K562 (cell line): ENCODE data around the gene TXNRD1. TPM values are rescaled to one million over a fixed set of nuclear protein-coding genes. Genes with fewer than 3 reads are reported as not detected.

Source experiments
- ADNP ChIP-seq: fragments of 200-800 bp; sonication (Bioruptor generic); IDR thresholded peaks from 2 replicates; pipeline ENCODE4 v1.6.1; 2016; ENCODE audit warnings: missing genetic modification characterization, missing compliant biosample characterization
- ARID2 ChIP-seq: fragments of 450-650 bp; IDR thresholded peaks from 2 replicates; pipeline ENCODE4 v1.6.1; 2017; ENCODE audit warnings: antibody characterized with exemption, mild to moderate bottlenecking
- BHLHE40 ChIP-seq: IDR thresholded peaks from 2 replicates; pipeline ENCODE4 v1.6.1; 2011; ENCODE audit warnings: low read length, improper control_type of control experiment
- DPF2 ChIP-seq: fragments of 450-650 bp; IDR thresholded peaks from 2 replicates; pipeline ENCODE4 v1.6.1; 2016
- EP300 ChIP-seq: IDR thresholded peaks from 2 replicates; pipeline ENCODE4 v1.6.1; 2012; ENCODE audit warnings: low read length, improper control_type of control experiment
- FOSL1 ChIP-seq: fragments of 200-800 bp; sonication (Bioruptor generic); conservative IDR thresholded peaks from 2 replicates; pipeline ENCODE4 v1.6.1; 2016; ENCODE audit warnings: missing genetic modification characterization, missing compliant biosample characterization
- FOXP4 ChIP-seq: sonication (generic); formaldehyde crosslinking; IDR thresholded peaks from 2 replicates; pipeline ENCODE4 v1.8.0; 2022; ENCODE audit warnings: mild to moderate bottlenecking, missing genetic modification reagents, borderline replicate concordance
- HES1 ChIP-seq: fragments of 450-650 bp; IDR thresholded peaks from 2 replicates; pipeline ENCODE4 v1.6.1; 2016; ENCODE audit warnings: low read depth, mild to moderate bottlenecking, moderate library complexity
- JUN ChIP-seq, 2 experiments: sonication (generic) in 1 of 2; formaldehyde crosslinking in 1 of 2; IDR thresholded peaks; 2 replicates each; pipeline versions ENCODE4 v1.6.1 to v1.8.0; 2012 to 2022; ENCODE audit warnings: borderline replicate concordance in 2 of 2, mild to moderate bottlenecking in 2 of 2, improper control_type of control experiment in 1 of 2, low read depth in 1 of 2, low read length in 1 of 2, missing genetic modification reagents in 1 of 2
- KAT7 ChIP-seq: sonication (generic); formaldehyde crosslinking; IDR thresholded peaks from 2 replicates; pipeline ENCODE4 v1.8.0; 2022; ENCODE audit warnings: missing genetic modification reagents, mild to moderate bottlenecking, borderline replicate concordance
- MEIS2 ChIP-seq: fragments of 450-650 bp; IDR thresholded peaks from 2 replicates; pipeline ENCODE4 v1.6.1; 2014; ENCODE audit warnings: mild to moderate bottlenecking; ENCODE audit not compliant: partially characterized antibody
- PHB2 ChIP-seq: fragments of 450-650 bp; IDR thresholded peaks from 2 replicates; pipeline ENCODE4 v1.6.1; 2017; ENCODE audit warnings: low read depth
- POU5F1 ChIP-seq: fragments of 150-350 bp; IDR thresholded peaks from 2 replicates; pipeline ENCODE4 v1.6.1; 2014; ENCODE audit warnings: borderline replicate concordance, low read length, low read depth, mild to moderate bottlenecking; ENCODE audit not compliant: partially characterized antibody
- PYGO2 ChIP-seq: fragments of 450-650 bp; IDR thresholded peaks from 2 replicates; pipeline ENCODE4 v1.6.1; 2016; ENCODE audit warnings: mild to moderate bottlenecking, missing genetic modification characterization, moderate library complexity, missing compliant biosample characterization
- RB1 ChIP-seq: fragments of 450-650 bp; IDR thresholded peaks from 2 replicates; pipeline ENCODE4 v1.6.1; 2017; ENCODE audit warnings: low read depth, mild to moderate bottlenecking
- RNF219 ChIP-seq: fragments of 250-450 bp; sonication (Bioruptor Pico); IDR thresholded peaks from 2 replicates; pipeline ENCODE4 v1.5.0; 2022; ENCODE audit warnings: mild to moderate bottlenecking
- TRIM24 ChIP-seq, 2 experiments: fragments of 450-650 bp; IDR thresholded peaks; 2 replicates each; pipeline ENCODE4 v1.6.1; 2016
- ZBTB17 ChIP-seq: fragments of 450-650 bp; formaldehyde crosslinking; IDR thresholded peaks from 2 replicates; pipeline ENCODE4 v1.4.0; 2020; ENCODE audit warnings: mild to moderate bottlenecking
- ZC3H11A ChIP-seq: IDR thresholded peaks from 2 replicates; pipeline ENCODE4 v1.6.1; 2012; ENCODE audit warnings: low read depth, low read length, improper control_type of control experiment
- ZNF639 ChIP-seq, 2 experiments: fragments of 200-800 bp in 1 of 2; sonication (Bioruptor generic) in 1 of 2; sonication (generic) in 1 of 2; formaldehyde crosslinking in 1 of 2; IDR thresholded peaks in 1 of 2; conservative IDR thresholded peaks in 1 of 2; 2 replicates each; pipeline versions ENCODE4 v1.5.0 to v1.6.1; 2016 to 2020; ENCODE audit warnings: missing compliant biosample characterization in 1 of 2, missing genetic modification characterization in 1 of 2, missing genetic modification reagents in 1 of 2
- ZNF655 ChIP-seq: fragments of 250-450 bp; sonication (Bioruptor Pico); IDR thresholded peaks from 2 replicates; pipeline ENCODE4 v1.5.0; 2021
- ZNF780A ChIP-seq: fragments of 250-450 bp; sonication (Bioruptor Pico); IDR thresholded peaks from 2 replicates; pipeline ENCODE4 v1.5.0; 2021; ENCODE audit warnings: mild to moderate bottlenecking
- polyA plus RNA-seq, 8 experiments: library from polyadenylated mRNA; depleted of rRNA in 4 of 8; stranded (reverse) in 5 of 8; unstranded in 3 of 8; fragments of >200 nt; fragmentation: Nextera tagmentation in 2 of 8; fragmentation: Illumina TruSeq in 1 of 8; extraction: Ambion mirVana in 2 of 8; extraction: Trizol in 1 of 8; gene quantifications; 2 replicates each; pipeline versions ENCODE4 v1.2.1 to v1.2.3, GENCODE V29; 2011 to 2014; ENCODE audit warnings: inconsistent platforms in 1 of 8, missing spikeins in 1 of 8
- total RNA-seq, 7 experiments: library from RNA; depleted of rRNA in 6 of 7; stranded (reverse); fragments of >200 nt in 6 of 7; fragmentation: Illumina TruSeq in 2 of 7; extraction: Trizol in 2 of 7; gene quantifications; 2 replicates each; pipeline versions ENCODE4 v1.2.1 to v1.2.3, GENCODE V29; 2011 to 2021; ENCODE audit warnings: low replicate concordance in 1 of 7

The TXNRD1 gene
- total and polyA plus RNA-seq, 9 of the 15 experiments (the other 6 are each of a cell fraction or from before 2014, with no cell fraction given), result 107 to 189 (median 146) TPM

- TF ChIP-seq FOXP4 (CRISPR knock-in tag) (no peak), MEIS2 (peak; percentile 71), PYGO2 (no peak), ARID2 (no peak), HES1 (peak; percentile 85), ZNF639 (CRISPR knock-in tag; conservative IDR thresholded peaks at IDR 0.05 in 1 of 2, IDR thresholded peaks at IDR 0.05 in 1 of 2) (no peak), ZNF780A (no peak), ZNF655 (no peak), POU5F1 (no peak), DPF2 (peak; percentile 21; the same call in 1 of the 2 replicates), PHB2 (no peak), RNF219 (CRISPR knock-in tag) (no peak), ZBTB17 (CRISPR knock-in tag) (0 out of 2 replicates have a peak, but pooled peaks have one; percentile 26), ADNP (tag) (peak; percentile 67), FOSL1 (tag) (peak; percentile 97), ZC3H11A (no peak), KAT7 (CRISPR knock-in tag) (no peak), TRIM24 (IDR thresholded peaks at IDR 0.05) (peak in 1 of 2 experiments; percentile 14; a peak in 1 of 4 replicates), JUN (IDR thresholded peaks at IDR 0.05; ENCODE audit: borderline replicate concordance, low read depth, low read length) (peak; percentile 92), JUN (CRISPR knock-in tag; IDR thresholded peaks at IDR 0.05; ENCODE audit: borderline replicate concordance) (no peak), RB1 (no peak), BHLHE40 (peak; percentile 81), EP300 (peak; percentile 61)
Measured at GRCh38 chr12:104219908-104220404, 4.4 kb downstream of the TXNRD1 start (continued).
